ENCODE measurements around the gene SH3PXD2A.

Gene SH3PXD2A

GRCh38 chr10:103876155-103876554 is 20.8 kb upstream of the SH3PXD2A start:
- no peak for TF ChIP-seq CTCF (IDR thresholded peaks at IDR 0.05)

- TF ChIP-seq CTCF (IDR thresholded peaks at IDR 0.05): no peak
Measured at GRCh38 chr10:103874730-103875129, 19.4 kb upstream of the SH3PXD2A start.

GRCh38 chr10:103872137-103872931 is 17.0 kb upstream of the SH3PXD2A start:
- no peak for TF ChIP-seq CTCF (IDR thresholded peaks at IDR 0.05)

GRCh38 chr10:103871006-103871405 is 15.6 kb upstream of the SH3PXD2A start:
- no peak for TF ChIP-seq CTCF (IDR thresholded peaks at IDR 0.05)

- no peak for TF ChIP-seq CTCF (IDR thresholded peaks at IDR 0.05)
Measured at GRCh38 chr10:103870516-103870915, 15.1 kb upstream of the SH3PXD2A start.

GRCh38 chr10:103869336-103869735 is 14.0 kb upstream of the SH3PXD2A start:
- no peak for TF ChIP-seq CTCF (IDR thresholded peaks at IDR 0.05)

- no peak for TF ChIP-seq CTCF (IDR thresholded peaks at IDR 0.05)
Measured at GRCh38 chr10:103868200-103868599, 12.8 kb upstream of the SH3PXD2A start.

GRCh38 chr10:103861505-103861904 is 6.1 kb upstream of the SH3PXD2A start:
- TF ChIP-seq CTCF (IDR thresholded peaks at IDR 0.05): no peak
